ENCODE results near the gene MTMR3. TPM values are rescaled to one million over a fixed set of nuclear protein-coding genes. Genes with fewer than 3 reads are reported as not detected.

MTMR3 gene
- total and polyA plus RNA-seq, 4 donors: 13.6 to 86.0 (median 41.3) TPM

DNA sequence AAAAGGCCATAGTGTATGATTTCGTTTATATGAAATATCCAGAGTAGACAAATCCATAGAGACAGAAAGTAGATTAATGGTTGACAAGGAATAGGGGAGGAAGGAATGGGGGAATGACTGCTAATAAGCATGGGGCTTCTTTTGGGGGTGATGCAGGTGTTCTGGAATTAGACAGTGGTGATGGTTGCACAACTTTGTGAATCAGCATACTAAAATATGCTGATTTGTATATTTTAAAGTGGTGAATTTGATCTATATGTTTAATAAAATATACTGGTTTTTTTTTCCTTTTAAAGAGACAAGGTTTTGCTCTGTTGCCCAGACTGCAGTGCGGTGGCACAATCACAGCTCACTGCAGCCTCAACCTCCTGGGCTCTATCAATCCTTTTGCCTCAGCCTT, 190.8 kb downstream of the MTMR3 start:
- Histone ChIP-seq H3K4me1 (ENCODE audit: control insufficient read depth in 5 of 5, insufficient read depth in 5 of 5, low read length in 5 of 5) (peaks cover 0 to 3% (median 0%) of the 10 kb centered on the region in 5 donors), H3K27me3 (ENCODE audit: control insufficient read depth in 3 of 3, insufficient read depth in 3 of 3, low read length in 2 of 3) (peaks cover 0 to 3% (median 0%) of the 10 kb centered on the region in 3 donors), H3K27ac (ENCODE audit: low read depth in 1 of 2, low read length in 1 of 2) (no peak overlapping the region), H3K36me3 (ENCODE audit: control insufficient read depth in 4 of 4, insufficient read depth in 4 of 4, low read length in 4 of 4) (no peaks in the 10 kb centered on the region), H3K4me3 (no peak overlapping the region), H3K9ac (ENCODE audit: insufficient read depth in 1 of 2, low read length in 2 of 2) (no peak overlapping the region), H3K9me3 (ENCODE audit: control insufficient read depth in 4 of 4, insufficient read depth in 3 of 4, low read length in 3 of 4) (no peaks in the 10 kb centered on the region)
- WGBS, 2 donors: 81 to 83% methylated on average over 2 of the region's 2 CpGs
- no peak for DNase-seq
- TF ChIP-seq, protein P1, sequence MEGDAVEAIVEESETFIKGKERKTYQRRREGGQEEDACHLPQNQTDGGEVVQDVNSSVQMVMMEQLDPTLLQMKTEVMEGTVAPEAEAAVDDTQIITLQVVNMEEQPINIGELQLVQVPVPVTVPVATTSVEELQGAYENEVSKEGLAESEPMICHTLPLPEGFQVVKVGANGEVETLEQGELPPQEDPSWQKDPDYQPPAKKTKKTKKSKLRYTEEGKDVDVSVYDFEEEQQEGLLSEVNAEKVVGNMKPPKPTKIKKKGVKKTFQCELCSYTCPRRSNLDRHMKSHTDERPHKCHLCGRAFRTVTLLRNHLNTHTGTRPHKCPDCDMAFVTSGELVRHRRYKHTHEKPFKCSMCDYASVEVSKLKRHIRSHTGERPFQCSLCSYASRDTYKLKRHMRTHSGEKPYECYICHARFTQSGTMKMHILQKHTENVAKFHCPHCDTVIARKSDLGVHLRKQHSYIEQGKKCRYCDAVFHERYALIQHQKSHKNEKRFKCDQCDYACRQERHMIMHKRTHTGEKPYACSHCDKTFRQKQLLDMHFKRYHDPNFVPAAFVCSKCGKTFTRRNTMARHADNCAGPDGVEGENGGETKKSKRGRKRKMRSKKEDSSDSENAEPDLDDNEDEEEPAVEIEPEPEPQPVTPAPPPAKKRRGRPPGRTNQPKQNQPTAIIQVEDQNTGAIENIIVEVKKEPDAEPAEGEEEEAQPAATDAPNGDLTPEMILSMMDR (IDR thresholded peaks at IDR 0.05; ENCODE audit: control extremely low read depth, extremely low read depth): no peak
- ATAC-seq (ENCODE audit: insufficient read depth, low FRiP score): no peak

GRCh38 chr22:30074147-30074546, 191.2 kb downstream of the MTMR3 start:
- no peak for ATAC-seq (ENCODE audit: insufficient read depth, low FRiP score)
- WGBS, 2 donors: 76 to 83% methylated on average over 3 of the region's 3 CpGs
- TF ChIP-seq, protein P1 (IDR thresholded peaks at IDR 0.05; ENCODE audit: control extremely low read depth, extremely low read depth): no peak

DNA sequence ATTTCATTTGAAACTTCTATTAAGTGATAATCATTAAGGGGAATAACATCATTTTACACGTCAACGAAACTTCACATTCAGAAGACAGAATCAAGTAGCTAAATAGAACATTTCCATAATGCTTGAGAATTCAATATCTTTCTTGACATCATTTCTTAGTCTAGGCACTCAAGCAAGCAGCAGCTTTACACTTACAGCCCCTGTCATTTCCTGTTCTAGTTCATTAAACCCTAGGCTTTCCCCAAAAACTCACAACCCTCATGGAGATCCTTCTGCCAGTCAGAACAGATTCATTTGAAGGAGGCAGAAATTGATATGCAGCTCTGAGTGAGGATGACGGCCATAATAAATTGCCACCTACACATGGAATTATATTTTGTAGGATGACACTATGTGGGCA, 192.0 kb downstream of the MTMR3 start:
- TF ChIP-seq, protein P1 (IDR thresholded peaks at IDR 0.05; ENCODE audit: control extremely low read depth, extremely low read depth): no peak
- 89 to 96% methylated on average over 3 of the region's 3 CpGs for WGBS, 2 donors
- no peak for DNase-seq

More at GRCh38 chr22:30074147-30074546, 191.2 kb downstream of the MTMR3 start:
- Histone ChIP-seq H3K4me3 (no peak overlapping the region), H3K27ac (ENCODE audit: low read depth in 1 of 2, low read length in 1 of 2) (no peak overlapping the region), H3K9ac (ENCODE audit: insufficient read depth in 1 of 2, low read length in 2 of 2) (no peak overlapping the region), H3K4me1 (ENCODE audit: control insufficient read depth in 5 of 5, insufficient read depth in 5 of 5, low read length in 5 of 5) (peaks cover 0 to 3% (median 0%) of the 10 kb centered on the region in 5 donors), H3K9me3 (ENCODE audit: control insufficient read depth in 4 of 4, insufficient read depth in 3 of 4, low read length in 3 of 4) (no peaks in the 10 kb centered on the region), H3K27me3 (ENCODE audit: control insufficient read depth in 3 of 3, insufficient read depth in 3 of 3, low read length in 2 of 3) (peaks cover 0 to 3% (median 0%) of the 10 kb centered on the region in 3 donors), H3K36me3 (ENCODE audit: control insufficient read depth in 4 of 4, insufficient read depth in 4 of 4, low read length in 4 of 4) (no peaks in the 10 kb centered on the region)
- DNase-seq: no peak

More for the DNA sequence above, 192.0 kb downstream of the MTMR3 start:
- no peaks in the 10 kb centered on the region for H3K9me3 ChIP-seq (ENCODE audit: control insufficient read depth in 4 of 4, insufficient read depth in 3 of 4, low read length in 3 of 4)
- H3K9ac ChIP-seq (ENCODE audit: insufficient read depth in 1 of 2, low read length in 2 of 2): no peak overlapping the region
- H3K27me3 ChIP-seq (ENCODE audit: control insufficient read depth in 3 of 3, insufficient read depth in 3 of 3, low read length in 2 of 3): peaks cover 0 to 3% (median 0%) of the 10 kb centered on the region in 3 donors
- no peak for ATAC-seq (ENCODE audit: insufficient read depth, low FRiP score)
- H3K27ac ChIP-seq (ENCODE audit: low read depth in 1 of 2, low read length in 1 of 2): no peak overlapping the region
- H3K36me3 ChIP-seq (ENCODE audit: control insufficient read depth in 4 of 4, insufficient read depth in 4 of 4, low read length in 4 of 4): no peaks in the 10 kb centered on the region
- H3K4me1 ChIP-seq (ENCODE audit: control insufficient read depth in 5 of 5, insufficient read depth in 5 of 5, low read length in 5 of 5): peaks cover 0 to 3% (median 0%) of the 10 kb centered on the region in 5 donors
- H3K4me3 ChIP-seq: no peak overlapping the region
